ENCODE results near the gene FIGNL2.

- TF ChIP-seq, protein P1, sequence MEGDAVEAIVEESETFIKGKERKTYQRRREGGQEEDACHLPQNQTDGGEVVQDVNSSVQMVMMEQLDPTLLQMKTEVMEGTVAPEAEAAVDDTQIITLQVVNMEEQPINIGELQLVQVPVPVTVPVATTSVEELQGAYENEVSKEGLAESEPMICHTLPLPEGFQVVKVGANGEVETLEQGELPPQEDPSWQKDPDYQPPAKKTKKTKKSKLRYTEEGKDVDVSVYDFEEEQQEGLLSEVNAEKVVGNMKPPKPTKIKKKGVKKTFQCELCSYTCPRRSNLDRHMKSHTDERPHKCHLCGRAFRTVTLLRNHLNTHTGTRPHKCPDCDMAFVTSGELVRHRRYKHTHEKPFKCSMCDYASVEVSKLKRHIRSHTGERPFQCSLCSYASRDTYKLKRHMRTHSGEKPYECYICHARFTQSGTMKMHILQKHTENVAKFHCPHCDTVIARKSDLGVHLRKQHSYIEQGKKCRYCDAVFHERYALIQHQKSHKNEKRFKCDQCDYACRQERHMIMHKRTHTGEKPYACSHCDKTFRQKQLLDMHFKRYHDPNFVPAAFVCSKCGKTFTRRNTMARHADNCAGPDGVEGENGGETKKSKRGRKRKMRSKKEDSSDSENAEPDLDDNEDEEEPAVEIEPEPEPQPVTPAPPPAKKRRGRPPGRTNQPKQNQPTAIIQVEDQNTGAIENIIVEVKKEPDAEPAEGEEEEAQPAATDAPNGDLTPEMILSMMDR (IDR thresholded peaks at IDR 0.05) = no peak
- TF ChIP-seq POLR2A (IDR thresholded peaks at IDR 0.05) = no peak
These were observed 20.4 kb upstream of the FIGNL2 start for GRCh38 chr12:51868821-51869495.
